Effector memory CD4-positive, alpha-beta T cell (primary cell): Measurements from ENCODE around the gene CAMSAP3.
"Not testable (repeated sequence)": the region's sequence is repeated elsewhere in the genome, so short reads cannot be mapped to it uniquely, and the experiment has no call there.

ENCODE experiments used
- DNase-seq, 3 donors: peaks; one replicate each; pipeline ENCODE4 v3.0.0-alpha.2; 2020
- H3K27ac ChIP-seq: 2 replicates; pipeline ENCODE4 v1.7.0; 2013; ENCODE audit warnings: mild to moderate bottlenecking, low read length, moderate library complexity; ENCODE audit not compliant: insufficient read depth, poor library complexity, severe bottlenecking
- H3K27me3 ChIP-seq: replicated peaks from 2 replicates; pipeline ENCODE4 v1.7.0; 2013; ENCODE audit warnings: mild to moderate bottlenecking, low read length; ENCODE audit not compliant: insufficient read depth, control insufficient read depth, poor library complexity, severe bottlenecking
- H3K36me3 ChIP-seq: 2 replicates; pipeline ENCODE4 v1.7.0; 2013; ENCODE audit warnings: mild to moderate bottlenecking, low read length, moderate library complexity; ENCODE audit not compliant: control insufficient read depth, insufficient read depth
- H3K4me1 ChIP-seq: 2 replicates; pipeline ENCODE4 v1.7.0; 2013; ENCODE audit warnings: low read length, mild to moderate bottlenecking; ENCODE audit not compliant: control insufficient read depth, insufficient read depth, poor library complexity, severe bottlenecking
- H3K4me3 ChIP-seq: 2 replicates; pipeline ENCODE4 v1.7.0; 2013; ENCODE audit warnings: low read length, low read depth, mild to moderate bottlenecking; ENCODE audit not compliant: insufficient read depth, poor library complexity, severe bottlenecking
- H3K9me3 ChIP-seq: 2 replicates; pipeline ENCODE4 v1.7.0; 2013; ENCODE audit warnings: mild to moderate bottlenecking, low read length, moderate library complexity; ENCODE audit not compliant: control insufficient read depth

The CAMSAP3 gene

DNA sequence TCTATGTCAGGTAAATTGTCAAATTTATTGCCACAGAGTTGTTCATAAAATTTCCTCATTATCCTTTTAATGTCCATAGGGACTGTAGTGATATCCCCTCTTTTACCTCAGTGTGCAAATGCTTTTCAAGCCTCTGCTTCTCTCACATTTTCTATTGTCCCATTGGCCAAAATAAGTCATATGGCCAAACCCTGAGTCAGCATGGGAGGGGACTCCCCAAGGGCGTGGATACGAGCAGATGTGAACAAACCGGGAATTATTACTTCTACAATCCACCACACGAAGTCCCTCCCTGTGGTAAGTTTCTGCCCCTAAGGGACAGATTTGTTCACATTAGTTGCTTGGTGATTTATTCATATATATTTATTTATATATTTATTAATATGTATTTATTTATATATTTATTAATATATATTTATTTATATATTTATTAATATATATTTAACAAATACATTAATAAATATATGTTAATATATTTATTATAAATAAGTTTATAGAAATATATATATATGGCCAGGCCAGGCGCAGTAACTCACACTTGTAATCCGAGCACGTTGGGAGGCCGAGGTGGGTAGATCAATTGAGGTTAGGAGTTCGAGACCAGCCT is 20.1 kb upstream of the CAMSAP3 start:
- Histone ChIP-seq H3K27ac (no peak overlapping the region), H3K4me1 (no peaks in the 10 kb centered on the region), H3K9me3 (no peaks in the 10 kb centered on the region), H3K27me3 (no peaks in the 10 kb centered on the region), H3K4me3 (no peak overlapping the region), H3K36me3 (no peaks in the 10 kb centered on the region)
- no peak for DNase-seq

GRCh38 chr19:7577422-7577821 is 18.2 kb upstream of the CAMSAP3 start:
- not testable (repeated sequence) for H3K4me3 ChIP-seq, DNase-seq, H3K9me3 ChIP-seq

GRCh38 chr19:7578127-7578526 is 17.5 kb upstream of the CAMSAP3 start:
- DNase-seq: no peak

More at GRCh38 chr19:7577422-7577821, 18.2 kb upstream of the CAMSAP3 start:
- not testable (repeated sequence) for H3K36me3 ChIP-seq, H3K27me3 ChIP-seq, H3K27ac ChIP-seq, H3K4me1 ChIP-seq

GRCh38 chr19:7579182-7579581 is 16.5 kb upstream of the CAMSAP3 start:
- no peaks in the 10 kb centered on the region for H3K27me3 ChIP-seq
- H3K27ac ChIP-seq: no peak overlapping the region
- H3K4me1 ChIP-seq: no peaks in the 10 kb centered on the region
- DNase-seq: no peak
- H3K36me3 ChIP-seq: no peaks in the 10 kb centered on the region
- H3K4me3 ChIP-seq: no peak overlapping the region
- H3K9me3 ChIP-seq: no peaks in the 10 kb centered on the region

More at GRCh38 chr19:7578127-7578526, 17.5 kb upstream of the CAMSAP3 start:
- H3K36me3 ChIP-seq: no peaks in the 10 kb centered on the region
- no peaks in the 10 kb centered on the region for H3K9me3 ChIP-seq
- no peak overlapping the region for H3K27ac ChIP-seq
- H3K4me3 ChIP-seq: no peak overlapping the region
- no peaks in the 10 kb centered on the region for H3K27me3 ChIP-seq
- no peaks in the 10 kb centered on the region for H3K4me1 ChIP-seq

DNA sequence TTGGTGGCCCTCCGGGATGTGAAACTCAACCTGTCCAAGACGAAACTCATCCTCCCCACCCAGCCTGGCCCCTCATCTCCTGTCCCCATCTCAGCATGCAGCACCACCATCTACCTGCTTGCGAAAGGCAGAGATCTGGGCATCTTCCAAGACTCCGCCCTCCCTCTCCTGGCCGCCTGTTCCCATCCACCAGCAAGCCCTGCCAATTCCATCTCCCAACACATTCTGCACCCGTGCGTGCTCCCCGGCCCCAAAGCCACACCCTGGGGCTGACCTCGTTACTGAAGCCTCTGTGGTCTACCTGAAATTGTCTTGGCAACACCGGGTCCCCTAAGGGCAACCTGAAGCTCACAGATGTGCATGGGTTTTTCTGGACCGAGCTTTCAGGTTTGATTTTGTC is 13.2 kb upstream of the CAMSAP3 start:
- Histone ChIP-seq H3K9me3 (no peaks in the 10 kb centered on the region), H3K4me3 (no peak overlapping the region), H3K27ac (no peak overlapping the region), H3K4me1 (no peaks in the 10 kb centered on the region), H3K36me3 (no peaks in the 10 kb centered on the region), H3K27me3 (no peaks in the 10 kb centered on the region)
- no peak for DNase-seq

- H3K9me3 ChIP-seq: no peaks in the 10 kb centered on the region
- H3K4me3 ChIP-seq: no peak overlapping the region
- no peaks in the 10 kb centered on the region for H3K27me3 ChIP-seq
- H3K27ac ChIP-seq: no peak overlapping the region
- H3K4me1 ChIP-seq: no peaks in the 10 kb centered on the region
- DNase-seq: no peak
- H3K36me3 ChIP-seq: no peaks in the 10 kb centered on the region
Measured at GRCh38 chr19:7589822-7590221, 5.8 kb upstream of the CAMSAP3 start.

DNA sequence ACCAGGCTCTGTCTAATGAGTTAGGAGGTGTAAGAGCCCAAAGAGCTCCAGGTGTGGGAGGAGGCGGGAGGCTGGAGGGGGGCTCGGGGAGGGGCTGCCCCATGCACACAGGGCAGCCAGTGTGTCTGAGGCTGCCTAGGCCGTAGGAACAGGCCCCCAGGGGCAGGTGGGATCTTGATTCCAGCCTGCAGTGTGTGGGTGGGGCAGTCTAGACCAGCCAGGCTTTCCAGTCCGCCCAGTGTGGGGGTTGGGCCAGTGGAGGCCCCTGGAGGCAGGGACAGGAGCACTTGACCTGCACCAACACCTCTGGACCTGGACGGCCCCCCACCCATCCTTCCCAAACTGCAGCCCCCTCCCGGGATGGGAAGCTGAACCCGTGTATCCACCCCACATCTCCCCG is 5.4 kb upstream of the CAMSAP3 start:
- no peaks in the 10 kb centered on the region for H3K4me1 ChIP-seq
- no peaks in the 10 kb centered on the region for H3K36me3 ChIP-seq
- no peaks in the 10 kb centered on the region for H3K9me3 ChIP-seq
- no peak overlapping the region for H3K4me3 ChIP-seq
- no peak for DNase-seq
- no peak overlapping the region for H3K27ac ChIP-seq
- no peaks in the 10 kb centered on the region for H3K27me3 ChIP-seq

DNA sequence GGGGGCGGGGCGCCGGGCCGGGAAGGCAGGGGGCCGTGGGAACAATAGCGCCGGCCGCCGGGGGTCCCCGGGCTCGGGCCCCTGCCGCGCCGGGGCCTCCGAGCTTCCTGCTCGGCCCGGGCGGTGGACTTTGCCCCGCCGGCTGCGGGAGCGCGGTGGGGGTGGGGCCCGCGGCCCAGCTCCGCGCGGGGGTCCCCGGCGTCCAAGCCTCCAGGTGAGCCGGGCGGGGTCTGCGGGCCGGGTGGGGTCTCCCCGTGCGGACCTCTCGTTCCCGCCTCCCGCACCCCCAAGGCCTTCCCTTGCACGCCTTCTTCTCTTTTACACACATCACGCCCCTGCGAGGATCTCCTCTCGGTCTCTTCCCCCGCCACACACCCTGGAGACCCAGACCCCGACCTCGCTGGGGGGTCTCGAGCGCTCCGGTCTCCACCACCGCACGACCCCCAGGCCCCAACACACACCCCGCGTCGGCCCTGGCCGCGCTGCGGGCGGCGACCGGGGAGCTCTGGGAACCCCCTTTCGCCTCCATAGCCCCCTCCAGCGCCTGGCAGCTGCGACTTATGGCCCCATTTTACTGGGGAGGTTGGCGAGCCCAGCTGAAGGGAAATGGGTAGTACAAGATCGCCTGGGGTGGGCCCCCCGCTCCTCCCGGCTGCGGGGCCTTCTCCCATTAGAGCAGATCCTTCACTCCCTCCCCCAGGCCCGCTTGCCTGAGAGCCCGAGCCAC is 711 bp downstream of the CAMSAP3 start:
- Histone ChIP-seq H3K4me3 (no peak overlapping the region), H3K36me3 (no peaks in the 10 kb centered on the region), H3K9me3 (no peaks in the 10 kb centered on the region), H3K27me3 (peaks cover 19% of the 10 kb centered on the region), H3K27ac (no peak overlapping the region), H3K4me1 (peaks cover 8% of the 10 kb centered on the region)
- no peak for DNase-seq

- peaks cover 19% of the 10 kb centered on the region for H3K27me3 ChIP-seq
- no peak for DNase-seq
- no peak overlapping the region for H3K4me3 ChIP-seq
- H3K36me3 ChIP-seq: no peaks in the 10 kb centered on the region
- H3K27ac ChIP-seq: no peak overlapping the region
- H3K9me3 ChIP-seq: no peaks in the 10 kb centered on the region
- H3K4me1 ChIP-seq: peaks cover 8% of the 10 kb centered on the region
Measured at GRCh38 chr19:7597689-7598088, 2.0 kb downstream of the CAMSAP3 start.

DNA sequence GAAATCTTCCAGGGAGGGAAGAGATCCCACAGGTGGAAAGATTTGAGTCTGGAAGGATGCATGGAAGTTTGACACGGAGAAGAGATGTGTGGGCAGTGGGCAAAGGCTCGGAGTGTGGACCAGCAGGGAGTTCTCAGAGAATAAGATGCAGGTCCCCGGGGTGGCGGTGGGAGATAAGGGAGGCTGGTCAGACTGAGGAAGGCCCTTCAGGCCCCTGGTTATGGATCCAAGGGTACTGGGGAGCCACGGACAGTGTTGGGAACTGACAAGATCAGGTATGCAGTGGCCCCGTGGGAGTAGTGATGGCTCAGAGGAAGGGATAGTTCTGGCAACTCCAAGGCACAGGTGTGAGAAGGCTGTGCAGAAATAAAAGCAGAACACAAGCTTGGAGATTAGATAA is 2.5 kb downstream of the CAMSAP3 start:
- no peak for DNase-seq
- H3K4me3 ChIP-seq: no peak overlapping the region

More for the DNA sequence above, 2.5 kb downstream of the CAMSAP3 start:
- Histone ChIP-seq H3K27ac (no peak overlapping the region), H3K9me3 (no peaks in the 10 kb centered on the region), H3K4me1 (peaks cover 8% of the 10 kb centered on the region), H3K36me3 (no peaks in the 10 kb centered on the region), H3K27me3 (peaks cover 19% of the 10 kb centered on the region)
